Neural crest cell (in vitro differentiated cells): ENCODE results near the gene BRD8. TPM values are rescaled to one million over a fixed set of nuclear protein-coding genes. Genes with fewer than 3 reads are reported as not detected.

Source experiments
- DNase-seq: peaks from one replicate; pipeline ENCODE4 v3.0.0; 2021; ENCODE audit warnings: low read depth, mixed read lengths, low spot score
- H3K27ac Mint-ChIP-seq: one replicate; pipeline ENCODE4 v1.8.0; 2021; ENCODE audit warnings: mild to moderate bottlenecking, mixed read lengths; ENCODE audit not compliant: unreplicated experiment
- H3K27me3 Mint-ChIP-seq: 2 replicates; pipeline ENCODE4 v1.8.0; 2021; ENCODE audit warnings: low read depth, mild to moderate bottlenecking, mixed read lengths
- H3K36me3 Mint-ChIP-seq: 2 replicates; pipeline ENCODE4 v1.8.0; 2021; ENCODE audit warnings: low read depth, mild to moderate bottlenecking, mixed read lengths
- H3K4me1 Mint-ChIP-seq: 2 replicates; pipeline ENCODE4 v1.8.0; 2021; ENCODE audit warnings: mixed read lengths
- H3K4me3 Mint-ChIP-seq: one replicate; pipeline ENCODE4 v1.8.0; 2021; ENCODE audit warnings: mild to moderate bottlenecking, mixed read lengths
- H3K9me3 Mint-ChIP-seq: 2 replicates; pipeline ENCODE4 v1.8.0; 2021; ENCODE audit warnings: mixed read lengths
- CTCF ChIP-seq: fragments of 200-600 bp; sonication (generic); conservative IDR thresholded peaks from 2 replicates; pipeline ENCODE4 v1.5.0; 2021; ENCODE audit warnings: antibody characterized with exemption, mild to moderate bottlenecking
- total RNA-seq: library from RNA; stranded (reverse); gene quantifications from 2 replicates; pipeline ENCODE4 v1.2.1, GENCODE V29; 2021

BRD8 gene
- total RNA-seq, 1 donor from 2014 or later: 101 TPM

- H3K27ac Mint-ChIP-seq: no peak overlapping the region
- H3K4me3 Mint-ChIP-seq: no peak overlapping the region
- no peaks in the 10 kb centered on the region for H3K4me1 Mint-ChIP-seq
- H3K9me3 Mint-ChIP-seq: no peaks in the 10 kb centered on the region
- H3K36me3 Mint-ChIP-seq: no peaks in the 10 kb centered on the region
- H3K27me3 Mint-ChIP-seq: peaks cover 12% of the 10 kb centered on the region
- DNase-seq: no peak
- no peak for TF ChIP-seq CTCF
Measured at GRCh38 chr5:138092301-138092700, 86.1 kb downstream of the BRD8 start.

GRCh38 chr5:138091685-138092084 is 86.7 kb downstream of the BRD8 start:
- DNase-seq: no peak
- H3K36me3 Mint-ChIP-seq: no peaks in the 10 kb centered on the region
- H3K27ac Mint-ChIP-seq: no peak overlapping the region
- TF ChIP-seq CTCF: no peak
- H3K4me1 Mint-ChIP-seq: no peaks in the 10 kb centered on the region
- peaks cover 12% of the 10 kb centered on the region for H3K27me3 Mint-ChIP-seq
- no peak overlapping the region for H3K4me3 Mint-ChIP-seq
- H3K9me3 Mint-ChIP-seq: no peaks in the 10 kb centered on the region

Other genes starting within 250 kb of the BRD8 start
- 47.1 and 49.1 TPM in 2 replicates for gene FAM13B, start 145.6 kb downstream of the BRD8 start, total RNA-seq
- gene WNT8A, start 94.6 kb downstream of the BRD8 start, total RNA-seq: not detected in 2 replicates
- 6.3 and 8.4 TPM in 2 replicates for gene NME5, start 39.2 kb downstream of the BRD8 start, total RNA-seq
- 76.9 and 77.6 TPM in 2 replicates for gene KIF20A, start 482 bp upstream of the BRD8 start, total RNA-seq
- gene CDC23, start 34.7 kb upstream of the BRD8 start, total RNA-seq: 55.0 and 56.9 TPM in 2 replicates
- 8.5 and 9.7 TPM in 2 replicates for gene GFRA3, start 96.0 kb upstream of the BRD8 start, total RNA-seq
- gene CDC25C, start 153.2 kb upstream of the BRD8 start, total RNA-seq: 22.5 and 22.7 TPM in 2 replicates
- 64.9 and 66.8 TPM in 2 replicates for gene FAM53C, start 159.6 kb upstream of the BRD8 start, total RNA-seq
- gene KDM3B, start 174.1 kb upstream of the BRD8 start, total RNA-seq: 100 and 104 TPM in 2 replicates